ENCODE data around the gene IL18BP. TPM values are rescaled to one million over a fixed set of nuclear protein-coding genes. Genes with fewer than 3 reads are reported as not detected.
A peak's percentile ranks its signal among the peaks of the same experiment; 100 is the strongest.

The IL18BP gene
- polyA plus RNA-seq, 5 donors, result 7.1 to 13.3 (median 10.2) TPM

GRCh38 chr11:72010529-72011233 is 12.0 kb downstream of the IL18BP start:
- DNase-seq, result no peak

GRCh38 chr11:72012091-72012630 is 13.5 kb downstream of the IL18BP start:
- no peak for DNase-seq

GRCh38 chr11:72012897-72013721 is 14.4 kb downstream of the IL18BP start:
- no peak for DNase-seq

- no peak for DNase-seq
These were observed 15.3 kb downstream of the IL18BP start for GRCh38 chr11:72013765-72014711.

- no peak for DNase-seq
These were observed 16.1 kb downstream of the IL18BP start for GRCh38 chr11:72014761-72015320.

- DNase-seq, result no peak
These were observed 16.9 kb downstream of the IL18BP start for GRCh38 chr11:72015511-72016061.

- no peak for DNase-seq
These were observed 19.5 kb downstream of the IL18BP start for GRCh38 chr11:72018171-72018570.

- DNase-seq, result no peak
These were observed 24.6 kb downstream of the IL18BP start for GRCh38 chr11:72023335-72023734.

- DNase-seq, result no peak
These were observed 25.5 kb downstream of the IL18BP start for GRCh38 chr11:72024069-72024754.

- no peak for DNase-seq
These were observed 27.4 kb downstream of the IL18BP start for GRCh38 chr11:72026090-72026489.

- no peak for DNase-seq
These were observed 31.9 kb downstream of the IL18BP start for GRCh38 chr11:72030472-72031045.

GRCh38 chr11:72036687-72037086 is 38.0 kb downstream of the IL18BP start:
- no peak for DNase-seq

GRCh38 chr11:72037554-72038311 is 39.0 kb downstream of the IL18BP start:
- no peak for DNase-seq

GRCh38 chr11:72038491-72038890 is 39.8 kb downstream of the IL18BP start:
- DNase-seq, result peak; percentile 63 to 75

GRCh38 chr11:72039031-72039855 is 40.5 kb downstream of the IL18BP start:
- peak in 1 of 2 donors; percentile 58 for DNase-seq

- no peak for DNase-seq
These were observed 41.2 kb downstream of the IL18BP start for GRCh38 chr11:72039856-72040401.

GRCh38 chr11:72040491-72041363 is 42.0 kb downstream of the IL18BP start:
- peak; percentile 98 to 99 for DNase-seq

Measured in right lung (tissue), 5 donors.